Transverse colon (tissue), 4 donors: ENCODE measurements around the gene RAB3GAP2. TPM values are rescaled to one million over a fixed set of nuclear protein-coding genes. Genes with fewer than 3 reads are reported as not detected.

ENCODE experiments used
- DNase-seq: peaks from one replicate; pipeline ENCODE4 v3.0.0-alpha.2; 2019
- H3K27ac ChIP-seq, 4 donors: fragments of 200-600 bp; sonication (generic); 2 replicates each; pipeline ENCODE4 v1.5.1; 2016 to 2018; ENCODE audit warnings: inconsistent platforms in 4 of 4
- H3K27me3 ChIP-seq: fragments of 200-600 bp; sonication (generic); 2 replicates; pipeline ENCODE4 v1.5.1; 2017; ENCODE audit warnings: inconsistent platforms
- H3K36me3 ChIP-seq, 4 donors: fragments of 200-600 bp; sonication (generic); 2 replicates each; pipeline ENCODE4 v1.5.1; 2017 to 2019; ENCODE audit warnings: inconsistent platforms in 4 of 4
- H3K4me1 ChIP-seq, 4 donors: fragments of 200-600 bp; sonication (generic); 2 replicates each; pipeline ENCODE4 v1.5.1; 2017 to 2020; ENCODE audit warnings: inconsistent platforms in 4 of 4
- H3K4me3 ChIP-seq, 4 donors: fragments of 200-600 bp; sonication (generic); 1 replicate in 1 of 4; 2 replicates in 3 of 4; pipeline versions ENCODE4 v1.5.1 to v1.6.1; 2017 to 2019; ENCODE audit warnings: inconsistent platforms in 4 of 4
- H3K9me3 ChIP-seq, 2 donors: fragments of 200-600 bp; sonication (generic); 2 replicates each; pipeline ENCODE4 v1.5.1; 2017 to 2019; ENCODE audit warnings: inconsistent platforms in 2 of 2
- EP300 ChIP-seq: sonication (generic); formaldehyde crosslinking; IDR thresholded peaks from one replicate; pipeline ENCODE4 v1.6.1; 2017; ENCODE audit warnings: antibody characterized with exemption, low read depth
- POLR2A ChIP-seq: fragments of 450-650 bp; IDR thresholded peaks from one replicate; pipeline ENCODE4 v1.6.1; 2016; ENCODE audit warnings: antibody characterized with exemption, mild to moderate bottlenecking, moderate library complexity
- POLR2AphosphoS5 ChIP-seq, 3 donors: sonication (generic); formaldehyde crosslinking; IDR thresholded peaks; one replicate each; pipeline ENCODE4 v1.6.1; 2016; ENCODE audit warnings: antibody characterized with exemption in 3 of 3
- WGBS, 2 donors: methylation state at CpG; one replicate each; pipeline ENCODE4 v1.1.5; 2018; ENCODE audit warnings: low coverage in 1 of 2; 5-methylcytosine and 5-hydroxymethylcytosine counted together
- in situ Hi-C, 4 donors: fragments of 200-750 bp; cut with MboI; loops; one replicate each; pipeline versions ENCODE4 v1.15.0 to v1.15.1; 2017; ENCODE audit warnings: low sequenced_read_pairs in 3 of 4, low pct_ligation_motif_present in 1 of 4, low pct_unique_long_range_greater_than_20kb in 1 of 4
- intact Hi-C: fragments of 100-400 bp; cut with DNase I; formaldehyde crosslinking; loops from one replicate; pipeline ENCODE4 v1.15.1; 2023; ENCODE audit warnings: low total_unique reads
- total RNA-seq, 4 donors: library from RNA; depleted of rRNA; stranded (reverse); fragments of >200 nt; gene quantifications; one replicate each; pipeline ENCODE4 v1.1.0, GENCODE V29; 2016
- TF ChIP-seq, protein P1 (sequence below), 5 experiments: fragments of 200-600 bp in 3 of 5; fragments of 450-650 bp in 2 of 5; sonication (generic) in 3 of 5; IDR thresholded peaks; 1 replicate in 2 of 5; 2 replicates in 3 of 5; pipeline ENCODE4 v1.5.1; 2016 to 2017; ENCODE audit warnings: antibody characterized with exemption in 5 of 5, inconsistent platforms in 3 of 5, mild to moderate bottlenecking in 2 of 5, moderate library complexity in 1 of 5

Gene RAB3GAP2
- total RNA-seq, 4 donors from 2014 or later: 17.6 to 28.1 (median 23.9) TPM

DNA sequence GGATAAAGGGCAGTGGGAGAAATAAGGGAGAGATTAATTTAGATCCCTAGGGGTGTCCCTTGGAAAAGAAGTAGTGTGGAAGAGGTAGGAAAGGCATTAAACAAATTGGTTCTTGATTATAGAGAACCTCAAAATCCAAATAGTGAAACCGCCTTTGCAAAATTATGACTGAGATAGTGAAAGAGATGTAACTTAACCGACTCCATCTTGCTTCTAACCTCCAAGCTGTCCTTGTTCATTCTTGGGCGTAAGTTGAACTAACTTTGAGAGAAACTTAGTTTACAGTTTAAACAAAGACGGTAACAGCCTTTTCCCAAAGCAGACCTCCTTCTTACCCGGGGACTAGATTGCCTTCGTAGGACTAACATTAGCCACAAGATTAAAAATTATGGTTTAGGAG lies 3.2 kb upstream of the RAB3GAP2 start:
- Histone ChIP-seq H3K4me1 (peaks cover 6 to 15% (median 12%) of the 10 kb centered on the region in 4 donors), H3K4me3 (no peak overlapping the region), H3K9me3 (no peaks in the 10 kb centered on the region), H3K27ac (no peak overlapping the region), H3K36me3 (no peaks in the 10 kb centered on the region), H3K27me3 (peaks cover 16% of the 10 kb centered on the region)
- WGBS, 2 donors: 91 to 93% methylated on average over 6 of the region's 6 CpGs
- DNase-seq: no peak
- intact Hi-C loops (no loop called here), in situ Hi-C loops (loop anchor here in 2 of 4 donors (25.0 kb wide), 1 partner anchor 512 kb away; the partner anchor contains the start of gene MTARC1 (in 2 of the 2))
- TF ChIP-seq POLR2AphosphoS5 (IDR thresholded peaks at IDR 0.05) (no peak), POLR2A (no peak), EP300 (no peak)
- TF ChIP-seq, protein P1, sequence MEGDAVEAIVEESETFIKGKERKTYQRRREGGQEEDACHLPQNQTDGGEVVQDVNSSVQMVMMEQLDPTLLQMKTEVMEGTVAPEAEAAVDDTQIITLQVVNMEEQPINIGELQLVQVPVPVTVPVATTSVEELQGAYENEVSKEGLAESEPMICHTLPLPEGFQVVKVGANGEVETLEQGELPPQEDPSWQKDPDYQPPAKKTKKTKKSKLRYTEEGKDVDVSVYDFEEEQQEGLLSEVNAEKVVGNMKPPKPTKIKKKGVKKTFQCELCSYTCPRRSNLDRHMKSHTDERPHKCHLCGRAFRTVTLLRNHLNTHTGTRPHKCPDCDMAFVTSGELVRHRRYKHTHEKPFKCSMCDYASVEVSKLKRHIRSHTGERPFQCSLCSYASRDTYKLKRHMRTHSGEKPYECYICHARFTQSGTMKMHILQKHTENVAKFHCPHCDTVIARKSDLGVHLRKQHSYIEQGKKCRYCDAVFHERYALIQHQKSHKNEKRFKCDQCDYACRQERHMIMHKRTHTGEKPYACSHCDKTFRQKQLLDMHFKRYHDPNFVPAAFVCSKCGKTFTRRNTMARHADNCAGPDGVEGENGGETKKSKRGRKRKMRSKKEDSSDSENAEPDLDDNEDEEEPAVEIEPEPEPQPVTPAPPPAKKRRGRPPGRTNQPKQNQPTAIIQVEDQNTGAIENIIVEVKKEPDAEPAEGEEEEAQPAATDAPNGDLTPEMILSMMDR (IDR thresholded peaks at IDR 0.05): no peak

DNA sequence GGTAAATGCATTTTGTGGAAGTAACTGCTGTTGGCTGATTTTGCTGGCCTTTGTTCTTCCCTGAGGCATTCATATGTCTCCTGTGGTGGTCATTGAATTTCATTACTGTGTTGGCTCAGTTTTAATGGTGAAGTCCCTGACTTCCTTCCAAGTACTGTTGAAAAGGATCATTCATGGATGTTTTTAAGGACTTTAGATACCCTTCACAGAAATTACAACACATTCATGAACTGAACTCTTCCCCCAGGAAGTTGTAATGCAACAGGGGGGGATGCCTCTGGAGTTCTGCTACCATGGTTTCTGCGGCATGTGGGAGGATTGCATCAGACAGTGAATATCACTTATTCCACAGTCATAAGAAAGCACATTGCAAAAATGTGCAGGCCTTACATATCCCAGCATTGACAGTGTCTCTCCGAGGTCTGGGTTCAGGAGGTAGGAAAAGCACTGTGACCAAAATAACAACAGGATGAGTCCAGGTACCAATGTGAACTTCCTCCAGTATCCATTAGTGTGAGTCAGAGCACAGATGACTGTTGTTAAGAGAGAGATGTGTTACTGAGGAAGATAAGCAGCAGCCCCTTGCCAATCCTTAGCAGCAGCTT lies 2.1 kb upstream of the RAB3GAP2 start:
- peaks cover 10% of the 10 kb centered on the region for H3K27me3 ChIP-seq
- TF ChIP-seq, protein P1 (IDR thresholded peaks at IDR 0.05): no peak
- TF ChIP-seq POLR2A: no peak
- no peak for TF ChIP-seq POLR2AphosphoS5 (IDR thresholded peaks at IDR 0.05)
- TF ChIP-seq EP300: no peak
- H3K9me3 ChIP-seq: no peaks in the 10 kb centered on the region
- H3K36me3 ChIP-seq: no peaks in the 10 kb centered on the region
- intact Hi-C loops: no loop called here
- H3K4me3 ChIP-seq: no peak overlapping the region
- H3K27ac ChIP-seq: no peak overlapping the region
- in situ Hi-C loops: no loop called here
- WGBS, 2 donors: 86% methylated on average over 2 of the region's 2 CpGs; no CpG with 5 or more reads in 1 of the 2 donors
- peaks cover 13 to 24% (median 15%) of the 10 kb centered on the region in 4 donors for H3K4me1 ChIP-seq
- no peak for DNase-seq

DNA sequence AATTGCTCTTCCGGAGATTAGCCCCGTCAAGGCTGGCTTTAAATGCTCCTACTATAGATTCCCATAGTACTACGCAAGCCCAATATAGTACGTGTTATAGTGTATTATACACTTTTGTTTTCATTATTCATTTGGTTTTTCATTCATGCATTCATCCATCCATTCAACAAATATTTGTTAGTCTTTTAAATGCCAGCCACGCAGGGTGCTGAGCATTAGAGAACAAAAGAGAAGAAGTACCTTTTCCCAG lies 513 bp upstream of the RAB3GAP2 start:
- H3K4me3 ChIP-seq: peak overlapping the region; percentile 55 to 93 (median 66)
- DNase-seq: no peak
- H3K27ac ChIP-seq: peak overlapping the region; percentile 87 to 92 (median 89)
- no peak for TF ChIP-seq POLR2A
- no peaks in the 10 kb centered on the region for H3K9me3 ChIP-seq
- intact Hi-C loops (no loop called here), in situ Hi-C loops (no loop called here)
- H3K4me1 ChIP-seq: peaks cover 14 to 30% (median 15%) of the 10 kb centered on the region in 4 donors
- no peaks in the 10 kb centered on the region for H3K36me3 ChIP-seq
- peaks cover 5% of the 10 kb centered on the region for H3K27me3 ChIP-seq
- WGBS, 2 donors: 0 to 4% methylated on average over 5 of the region's 5 CpGs

GRCh38 chr1:220271706-220272046 lies 577 bp downstream of the RAB3GAP2 start:
- DNase-seq: peak; percentile 14
- whole genome bisulfite sequencing, 2 donors: 1 to 3% methylated on average over 10 to 12 of the region's 12 CpGs
- peaks cover 0 to 4% (median 0%) of the 10 kb centered on the region in 4 donors for H3K36me3 ChIP-seq
- peaks cover 14 to 30% (median 15%) of the 10 kb centered on the region in 4 donors for H3K4me1 ChIP-seq
- intact Hi-C loops (no loop called here), in situ Hi-C loops (no loop called here)
- H3K27me3 ChIP-seq: no peaks in the 10 kb centered on the region
- no peak for TF ChIP-seq POLR2A
- TF ChIP-seq, protein P1 (IDR thresholded peaks at IDR 0.05): no peak
- peak overlapping the region; percentile 87 to 92 (median 89) for H3K27ac ChIP-seq
- H3K4me3 ChIP-seq: peak overlapping the region; percentile 55 to 93 (median 66)
- H3K9me3 ChIP-seq: no peaks in the 10 kb centered on the region

DNA sequence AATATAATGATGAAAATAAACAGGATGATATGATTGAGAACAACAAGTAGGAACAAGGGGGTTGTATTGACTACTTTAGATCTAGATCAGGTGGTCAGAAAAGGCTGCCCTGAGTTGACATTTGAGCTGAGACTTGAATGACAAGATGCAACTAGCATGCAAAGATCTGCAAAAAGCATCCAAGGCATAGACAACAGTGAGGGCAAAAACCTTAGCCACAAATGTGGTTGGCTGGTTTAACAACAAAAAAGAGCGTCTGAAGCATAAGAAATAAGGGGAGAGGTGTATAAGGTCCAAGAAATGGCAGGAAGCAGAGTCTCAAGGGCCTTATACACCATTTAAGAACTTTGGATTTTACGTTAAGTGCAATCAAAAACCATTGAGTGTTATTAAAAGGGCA lies 3.2 kb downstream of the RAB3GAP2 start:
- TF ChIP-seq POLR2A (no peak), POLR2AphosphoS5 (IDR thresholded peaks at IDR 0.05) (no peak)
- TF ChIP-seq, protein P1 (IDR thresholded peaks at IDR 0.05): no peak
- in situ Hi-C loops (no loop called here), intact Hi-C loops (no loop called here)
- no peaks in the 10 kb centered on the region for H3K27me3 ChIP-seq
- H3K36me3 ChIP-seq: peaks cover 0 to 6% (median 0%) of the 10 kb centered on the region in 4 donors
- H3K4me1 ChIP-seq: peaks cover 14 to 30% (median 15%) of the 10 kb centered on the region in 4 donors
- H3K9me3 ChIP-seq: no peaks in the 10 kb centered on the region
- WGBS, 2 donors: 65 to 78% methylated on average over 2 of the region's 2 CpGs
- DNase-seq: no peak
- H3K27ac ChIP-seq: no peak overlapping the region
- H3K4me3 ChIP-seq: no peak overlapping the region
